ENCODE measurements around the gene DUSP6.

DNA sequence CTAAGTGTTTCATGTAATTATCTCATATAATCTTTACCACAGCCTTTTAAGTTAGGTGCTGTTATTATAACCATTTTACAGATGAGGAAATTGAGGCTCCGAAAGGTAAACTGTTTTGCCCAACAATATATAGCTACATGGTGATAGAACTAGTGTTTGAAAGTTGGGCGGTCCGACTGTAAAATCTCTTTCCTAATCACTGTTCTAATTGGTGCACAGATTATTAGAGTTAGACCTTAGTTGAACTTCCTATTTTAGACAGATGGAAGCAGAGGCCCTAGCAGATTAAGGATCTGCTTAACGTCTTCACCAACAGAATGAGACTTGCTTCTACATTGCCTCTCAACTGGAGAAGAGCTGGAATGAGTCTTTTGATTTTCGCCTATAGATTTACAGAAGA is 30.0 kb upstream of the DUSP6 start:
- TF ChIP-seq, protein P1, sequence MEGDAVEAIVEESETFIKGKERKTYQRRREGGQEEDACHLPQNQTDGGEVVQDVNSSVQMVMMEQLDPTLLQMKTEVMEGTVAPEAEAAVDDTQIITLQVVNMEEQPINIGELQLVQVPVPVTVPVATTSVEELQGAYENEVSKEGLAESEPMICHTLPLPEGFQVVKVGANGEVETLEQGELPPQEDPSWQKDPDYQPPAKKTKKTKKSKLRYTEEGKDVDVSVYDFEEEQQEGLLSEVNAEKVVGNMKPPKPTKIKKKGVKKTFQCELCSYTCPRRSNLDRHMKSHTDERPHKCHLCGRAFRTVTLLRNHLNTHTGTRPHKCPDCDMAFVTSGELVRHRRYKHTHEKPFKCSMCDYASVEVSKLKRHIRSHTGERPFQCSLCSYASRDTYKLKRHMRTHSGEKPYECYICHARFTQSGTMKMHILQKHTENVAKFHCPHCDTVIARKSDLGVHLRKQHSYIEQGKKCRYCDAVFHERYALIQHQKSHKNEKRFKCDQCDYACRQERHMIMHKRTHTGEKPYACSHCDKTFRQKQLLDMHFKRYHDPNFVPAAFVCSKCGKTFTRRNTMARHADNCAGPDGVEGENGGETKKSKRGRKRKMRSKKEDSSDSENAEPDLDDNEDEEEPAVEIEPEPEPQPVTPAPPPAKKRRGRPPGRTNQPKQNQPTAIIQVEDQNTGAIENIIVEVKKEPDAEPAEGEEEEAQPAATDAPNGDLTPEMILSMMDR (IDR thresholded peaks at IDR 0.05) = no peak
- no peak for TF ChIP-seq POLR2A (IDR thresholded peaks at IDR 0.05)
